ENCODE measurements around the gene IFI44L. TPM values are rescaled to one million over a fixed set of nuclear protein-coding genes. Genes with fewer than 3 reads are reported as not detected.

The IFI44L gene
- polyA plus RNA-seq, 1 of the 3 experiments (the other 2 are of a cell fraction), result 1.1 TPM

DNA sequence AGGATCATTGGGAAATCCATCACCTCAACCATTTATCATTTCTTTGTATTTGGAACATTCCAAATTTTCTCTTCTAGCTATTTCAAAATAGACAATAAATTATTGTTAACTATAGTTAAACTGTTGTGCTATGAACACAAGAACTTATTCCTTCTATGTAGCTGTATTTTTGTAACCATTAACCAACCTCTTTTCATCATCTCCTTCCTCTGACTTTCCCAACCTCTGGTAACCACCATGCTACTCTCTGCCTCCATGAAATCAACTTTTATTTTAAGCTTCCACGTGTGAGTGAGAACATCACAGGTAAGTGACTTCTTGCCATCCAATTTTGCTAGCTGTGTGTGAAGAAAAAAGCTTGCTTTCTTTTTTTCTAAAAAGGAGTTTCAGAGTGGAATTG, 418 bp downstream of the IFI44L start:
- POLR2A ChIA-PET, result no interaction called here
- H3K27ac ChIP-seq (ENCODE audit: low read depth in 2 of 2, low read length in 1 of 2), result peak overlapping the region; percentile 64 to 70; a peak in 3 of 4 replicates

More for the DNA sequence above, 418 bp downstream of the IFI44L start:
- peak overlapping the region; percentile 36 to 41; a peak in 3 of 4 replicates for H3K4me3 ChIP-seq (ENCODE audit: low read depth in 2 of 2, low read length in 1 of 2)
- no peaks in the 10 kb centered on the region for H3K9me3 ChIP-seq
- H2AFZ ChIP-seq (ENCODE audit: low read depth), result peak overlapping the region; percentile 61
- H3K9me2 ChIP-seq, result no peaks in the 10 kb centered on the region
- peaks cover 27% of the 10 kb centered on the region for H3F3A ChIP-seq (replicated peaks; ENCODE audit: insufficient read depth)
- DNase-seq, result no peak
- peaks cover 6 to 24% of the 10 kb centered on the region in 2 experiments; a peak in 3 of 4 replicates for H3K4me1 ChIP-seq (ENCODE audit: control insufficient read depth in 1 of 2, insufficient read depth in 2 of 2, low read depth in 1 of 2, low read length in 1 of 2)
- H3K9ac ChIP-seq, result peak overlapping the region; percentile 30; the same call in 1 of the 2 replicates
- no peaks in the 10 kb centered on the region for H3K79me2 ChIP-seq (ENCODE audit: insufficient read depth)
- H3K27me3 ChIP-seq (ENCODE audit: insufficient read depth), result no peaks in the 10 kb centered on the region
- CTCF ChIA-PET, result interaction anchor here (1.8 to 3.5 kb wide), 3 partner anchors 12 to 57 kb away, joined by 5 to 18 read pairs (median 10); no protein-coding TSS in a partner anchor
- 78% methylated on average over 1 of the region's 1 CpG for WGBS (ENCODE audit: low lambda C conversion rate)
- H3K36me3 ChIP-seq (replicated peaks in 1 of 2; ENCODE audit: control insufficient read depth in 1 of 2, insufficient read depth in 2 of 2, low read length in 1 of 2), result no peaks in the 10 kb centered on the region
- peak overlapping the region; percentile 69 for H3K4me2 ChIP-seq
- no peak for TF ChIP-seq MEF2A (IDR thresholded peaks at IDR 0.05; ENCODE audit: borderline replicate concordance, low read depth)
- TF ChIP-seq TEAD4 (IDR thresholded peaks at IDR 0.05; ENCODE audit: borderline replicate concordance, insufficient read depth), result no peak
- TF ChIP-seq NRF1 (IDR thresholded peaks at IDR 0.05; ENCODE audit: low read depth, low read length), result no peak
- no peak for TF ChIP-seq JUND (IDR thresholded peaks at IDR 0.05)
- TF ChIP-seq YY1 (IDR thresholded peaks at IDR 0.05; ENCODE audit: low read depth), result no peak
- TF ChIP-seq RAD21 (IDR thresholded peaks at IDR 0.05; ENCODE audit: low read length), result no peak
- TF ChIP-seq SIN3A (IDR thresholded peaks at IDR 0.05; ENCODE audit: borderline replicate concordance, low read depth, low read length), result no peak
- no peak for TF ChIP-seq EP300 (IDR thresholded peaks at IDR 0.05; ENCODE audit: borderline replicate concordance in 1 of 2, low read depth in 1 of 2, low read length in 1 of 2)
- no peak for TF ChIP-seq FOXM1 (IDR thresholded peaks at IDR 0.05; ENCODE audit: low read depth)
- TF ChIP-seq USF2 (IDR thresholded peaks at IDR 0.05; ENCODE audit: borderline replicate concordance, low read depth, low read length), result no peak
- TF ChIP-seq FOXJ3 (CRISPR knock-in tag; IDR thresholded peaks at IDR 0.05), result no peak
- no peak for TF ChIP-seq USF1 (IDR thresholded peaks at IDR 0.05; ENCODE audit: borderline replicate concordance, low read depth)
- TF ChIP-seq TAF1 (IDR thresholded peaks at IDR 0.05; ENCODE audit: borderline replicate concordance, low read depth, low read length), result no peak
- TF ChIP-seq FOSL2 (IDR thresholded peaks at IDR 0.05; ENCODE audit: borderline replicate concordance, low read depth), result no peak
- no peak for TF ChIP-seq ZBTB33 (IDR thresholded peaks at IDR 0.05; ENCODE audit: borderline replicate concordance, low read depth)
- TF ChIP-seq MXI1 (IDR thresholded peaks at IDR 0.05; ENCODE audit: low read depth, low read length), result no peak
- H4K20me1 ChIP-seq (ENCODE audit: insufficient read depth), result no peaks in the 10 kb centered on the region

All from SK-N-SH (cell line).